ENCODE data around the gene LRR1. TPM values are rescaled to one million over a fixed set of nuclear protein-coding genes. Genes with fewer than 3 reads are reported as not detected.

LRR1 gene
- total RNA-seq, 1 experiment from 2014 or later, result 34.8 TPM

DNA sequence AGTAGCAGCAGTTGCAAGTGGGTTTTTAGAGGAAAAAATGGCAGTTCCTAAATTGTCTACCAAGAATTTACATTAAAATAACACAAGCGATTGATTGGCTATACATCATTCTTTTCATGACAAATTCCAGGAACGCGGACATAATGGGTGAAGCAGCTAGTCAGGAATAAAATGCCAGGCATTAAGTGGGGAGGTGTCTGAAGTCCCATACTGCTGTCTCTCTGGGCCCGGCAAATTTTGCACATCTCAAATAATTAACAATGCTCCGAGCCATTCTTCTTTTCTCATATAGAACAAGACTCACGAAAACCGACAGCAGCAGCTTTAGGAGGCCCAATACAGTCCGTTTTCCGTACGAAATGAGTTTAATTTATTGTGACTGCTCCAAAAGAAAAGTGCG, 21.0 kb downstream of the LRR1 start:
- TSS peak; percentile 75 for BruUV-seq (replicated peaks)
- no peaks in the 10 kb centered on the region for H3K9me3 ChIP-seq
- Mint-ChIP-seq H3K4me3 (ENCODE audit: unreplicated experiment) (peak overlapping the region; percentile 91), H3K9me3 (ENCODE audit: unreplicated experiment) (no peaks in the 10 kb centered on the region), H3K36me3 (ENCODE audit: insufficient read depth, unreplicated experiment) (peaks cover 74% of the 10 kb centered on the region), H3K4me1 (ENCODE audit: low read depth, unreplicated experiment) (peaks cover 16% of the 10 kb centered on the region), H3K27ac (ENCODE audit: unreplicated experiment) (peak overlapping the region; percentile 93), H3K27me3 (ENCODE audit: insufficient read depth, unreplicated experiment) (no peaks in the 10 kb centered on the region)
- H3K27me3 ChIP-seq (replicated peaks; ENCODE audit: control insufficient read depth, insufficient read depth, low read length), result no peaks in the 10 kb centered on the region
- no peaks in the 10 kb centered on the region for H3K36me3 ChIP-seq (ENCODE audit: control insufficient read depth, insufficient read depth, low read length)
- DNase-seq, result no peak
- POLR2A ChIA-PET, result interaction anchor here (0.7 to 2.7 kb wide), 9 partner anchors 12 to 246 kb away, joined by 3 to 28 read pairs (median 12); partner anchors contain the start of genes KLHDC2, LRR1 and RPS29
- CTCF ChIA-PET, result interaction anchor here (0.6 to 2.0 kb wide), 4 partner anchors 15 to 234 kb away, joined by 3 to 12 read pairs (median 6); partner anchors contain the start of genes DNAAF2 and RPS29
- TF ChIP-seq, protein P1, sequence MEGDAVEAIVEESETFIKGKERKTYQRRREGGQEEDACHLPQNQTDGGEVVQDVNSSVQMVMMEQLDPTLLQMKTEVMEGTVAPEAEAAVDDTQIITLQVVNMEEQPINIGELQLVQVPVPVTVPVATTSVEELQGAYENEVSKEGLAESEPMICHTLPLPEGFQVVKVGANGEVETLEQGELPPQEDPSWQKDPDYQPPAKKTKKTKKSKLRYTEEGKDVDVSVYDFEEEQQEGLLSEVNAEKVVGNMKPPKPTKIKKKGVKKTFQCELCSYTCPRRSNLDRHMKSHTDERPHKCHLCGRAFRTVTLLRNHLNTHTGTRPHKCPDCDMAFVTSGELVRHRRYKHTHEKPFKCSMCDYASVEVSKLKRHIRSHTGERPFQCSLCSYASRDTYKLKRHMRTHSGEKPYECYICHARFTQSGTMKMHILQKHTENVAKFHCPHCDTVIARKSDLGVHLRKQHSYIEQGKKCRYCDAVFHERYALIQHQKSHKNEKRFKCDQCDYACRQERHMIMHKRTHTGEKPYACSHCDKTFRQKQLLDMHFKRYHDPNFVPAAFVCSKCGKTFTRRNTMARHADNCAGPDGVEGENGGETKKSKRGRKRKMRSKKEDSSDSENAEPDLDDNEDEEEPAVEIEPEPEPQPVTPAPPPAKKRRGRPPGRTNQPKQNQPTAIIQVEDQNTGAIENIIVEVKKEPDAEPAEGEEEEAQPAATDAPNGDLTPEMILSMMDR (IDR thresholded peaks at IDR 0.05; ENCODE audit: insufficient read depth in 1 of 2, low read depth in 1 of 2, low read length in 1 of 2, severe bottlenecking in 1 of 2, unreplicated experiment in 1 of 2), result no peak
- H3K4me1 ChIP-seq, result peaks cover 27% of the 10 kb centered on the region
- peak overlapping the region; percentile 84 for H3K4me3 ChIP-seq (ENCODE audit: low read depth, low read length)
- intact Hi-C loops (cut with micrococcal nuclease; ENCODE audit: unreplicated experiment), result loop anchor here (1.0 kb wide), 2 partner anchors 14 to 21 kb away; partner anchors contain the start of gene LRR1

DNA sequence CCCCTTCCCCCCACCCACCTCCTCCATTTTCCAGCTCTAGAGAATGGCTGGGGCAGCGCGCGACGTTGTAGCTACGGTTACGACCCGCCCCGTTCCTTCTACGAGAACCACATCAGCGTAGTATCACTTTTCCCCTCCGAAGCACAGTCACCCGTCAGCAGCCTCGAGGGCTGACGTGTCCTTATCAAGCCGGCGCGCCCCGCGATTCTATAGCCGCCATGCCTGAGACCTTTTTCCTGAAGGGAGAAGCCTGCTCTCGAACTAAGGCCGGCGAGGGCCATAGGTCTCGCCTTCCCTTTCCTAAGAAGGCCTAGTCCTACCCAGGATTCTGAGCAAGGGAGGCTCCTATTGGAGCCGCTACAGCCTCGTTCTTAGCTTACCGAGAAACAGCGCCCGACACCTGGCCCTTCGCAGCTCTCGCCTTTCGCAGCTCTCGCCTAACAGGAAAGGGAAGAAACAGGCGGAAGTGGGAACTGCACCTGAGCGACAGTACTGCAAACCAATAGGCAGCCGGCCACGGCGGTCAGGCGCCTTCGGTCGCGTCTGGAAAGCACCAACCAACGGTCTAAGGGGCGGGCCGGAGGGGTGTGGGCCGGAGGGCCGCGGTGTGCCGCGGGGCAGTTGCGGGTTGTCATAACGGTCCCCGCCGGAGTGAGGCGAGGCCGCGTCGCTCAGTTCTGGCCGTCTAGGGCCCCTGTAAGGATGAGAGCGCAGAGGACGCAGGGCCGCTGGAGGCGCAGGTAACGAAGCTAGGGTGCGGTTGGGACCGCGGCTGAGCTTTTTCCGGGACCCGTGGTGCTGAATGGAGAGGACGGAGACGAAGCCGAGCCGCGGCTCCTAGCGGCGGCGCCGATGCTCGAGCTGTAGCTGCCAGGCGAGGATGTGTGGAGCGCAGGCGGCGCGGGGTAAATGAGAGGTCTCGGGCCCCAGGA, 21.7 kb downstream of the LRR1 start, which contains the start of the genes MGAT2 and RPL36AL:
TSS of gene MGAT2 (plus strand) at position 618 of the 932 bp plus-strand sequence. CDS start 470 bp downstream, outside the sequence.
TSS of gene RPL36AL (minus strand) at position 445 of the 932 bp plus-strand sequence. CDS start 1,522 bp downstream, outside the sequence.
- Mint-ChIP-seq H3K4me3 (ENCODE audit: unreplicated experiment) (peak within 1 kb of the TSS; percentile 91), H3K27ac (ENCODE audit: unreplicated experiment) (peak within 1 kb of the TSS; percentile 93), H3K36me3 (ENCODE audit: insufficient read depth, unreplicated experiment) (peaks cover 78% of the 10 kb centered on the region), H3K4me1 (ENCODE audit: low read depth, unreplicated experiment) (peaks cover 16% of the 10 kb centered on the region), H3K27me3 (ENCODE audit: insufficient read depth, unreplicated experiment) (no peaks in the 10 kb centered on the region), H3K9me3 (ENCODE audit: unreplicated experiment) (no peaks in the 10 kb centered on the region)
- POLR2A ChIA-PET, result interaction anchor here (0.7 to 2.7 kb wide), 10 partner anchors 11 to 246 kb away, joined by 3 to 28 read pairs (median 12); partner anchors contain the start of genes KLHDC2, LRR1 and RPS29
- intact Hi-C loops (cut with micrococcal nuclease; ENCODE audit: unreplicated experiment), result loop anchor here (1.0 kb wide), 2 partner anchors 13 to 22 kb away; partner anchors contain the start of gene LRR1
- no peaks in the 10 kb centered on the region for H3K9me3 ChIP-seq
- peak within 1 kb of the TSS; percentile 84 for H3K4me3 ChIP-seq (ENCODE audit: low read depth, low read length)
- peak; percentile 99 for DNase-seq
- peaks cover 27% of the 10 kb centered on the region for H3K4me1 ChIP-seq
- TF ChIP-seq, protein P1 (IDR thresholded peaks at IDR 0.05; ENCODE audit: insufficient read depth in 1 of 2, low read depth in 1 of 2, low read length in 1 of 2, severe bottlenecking in 1 of 2, unreplicated experiment in 1 of 2), result peak in 1 of 2 experiments; percentile 28
- no peaks in the 10 kb centered on the region for H3K36me3 ChIP-seq (ENCODE audit: control insufficient read depth, insufficient read depth, low read length)
- CTCF ChIA-PET, result interaction anchor here (0.6 to 2.0 kb wide), 6 partner anchors 14 to 233 kb away, joined by 3 to 12 read pairs (median 4); partner anchors contain the start of genes DNAAF2, LRR1 and RPS29
- no peaks in the 10 kb centered on the region for H3K27me3 ChIP-seq (replicated peaks; ENCODE audit: control insufficient read depth, insufficient read depth, low read length)
- BruUV-seq (replicated peaks), result no TSS peak
